ENCODE results near the gene ZNF497. TPM values are rescaled to one million over a fixed set of nuclear protein-coding genes. Genes with fewer than 3 reads are reported as not detected.
A peak's percentile ranks its signal among the peaks of the same experiment; 100 is the strongest.
"Not testable (repeated sequence)": the region's sequence is repeated elsewhere in the genome, so short reads cannot be mapped to it uniquely, and the experiment has no call there.

Gene ZNF497
- polyA plus RNA-seq, 1 experiment = 0.06 TPM

DNA sequence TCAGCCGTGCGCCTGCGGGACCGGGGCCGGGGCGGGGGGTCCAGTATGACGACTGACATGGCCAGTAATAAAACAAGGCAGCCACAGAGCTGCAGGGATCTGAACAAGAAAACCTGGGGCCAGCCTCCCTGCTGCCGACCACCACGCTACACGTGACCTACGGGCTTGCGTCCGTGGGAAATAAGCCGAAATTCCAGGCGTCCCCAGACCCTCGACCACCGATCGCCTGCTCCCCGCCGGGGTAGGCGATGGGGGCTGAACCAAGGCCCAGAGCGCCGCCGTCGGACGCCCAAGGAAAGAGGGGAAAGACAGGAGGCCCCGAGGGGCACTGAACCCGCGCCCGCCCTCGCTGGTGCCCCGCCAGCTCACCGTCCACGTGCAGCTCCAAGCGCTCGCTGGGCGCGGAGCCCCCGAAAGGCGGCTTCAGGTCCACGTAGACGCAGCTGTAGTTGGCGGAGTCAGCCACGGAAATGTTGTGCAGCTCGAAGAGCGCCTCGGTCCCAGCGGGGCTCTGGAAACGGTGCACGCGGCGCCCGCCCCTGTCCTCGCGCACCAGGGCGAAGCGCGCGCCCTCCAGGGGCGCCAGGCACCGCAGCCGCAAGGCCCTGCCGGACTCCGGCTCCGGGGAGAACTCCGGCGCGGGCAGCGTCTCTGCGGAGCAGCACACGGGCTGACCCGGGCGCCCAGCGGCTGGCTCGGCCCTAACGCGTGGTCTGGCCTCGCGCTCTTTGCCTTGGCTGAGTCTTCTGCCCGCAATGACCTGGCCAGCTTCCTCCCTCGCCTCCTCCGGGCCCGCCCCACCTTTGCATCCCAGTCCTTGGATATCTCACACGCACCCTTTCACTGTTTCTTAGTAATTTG, 12.3 kb downstream of the ZNF497 start:
- TF ChIP-seq CTCF (IDR thresholded peaks at IDR 0.05; ENCODE audit: low read depth, low read length) = no peak
- POLR2A ChIA-PET = no interaction called here
- DNase-seq (ENCODE audit: low read depth, low spot score) = no peak
- H3K27ac ChIP-seq (ENCODE audit: low read depth, low read length) = no peak overlapping the region
- peaks cover 22% of the 10 kb centered on the region; the same call in 1 of the 2 replicates for H3K9me3 ChIP-seq (ENCODE audit: control insufficient read depth, insufficient read depth, low read length)
- H3K4me3 ChIP-seq (ENCODE audit: low read depth, low read length) = no peak overlapping the region
- CTCF ChIA-PET = no interaction called here
- peaks cover 2% of the 10 kb centered on the region for H3K27me3 ChIP-seq (ENCODE audit: control insufficient read depth, insufficient read depth, low read length)

- ChIA-PET CTCF (no interaction called here), POLR2A (no interaction called here)
- Histone ChIP-seq H3K4me3 (ENCODE audit: low read depth, low read length) (no peak overlapping the region), H3K27me3 (ENCODE audit: control insufficient read depth, insufficient read depth, low read length) (peaks cover 2% of the 10 kb centered on the region), H3K27ac (ENCODE audit: low read depth, low read length) (no peak overlapping the region), H3K9me3 (ENCODE audit: control insufficient read depth, insufficient read depth, low read length) (peaks cover 22% of the 10 kb centered on the region; the same call in 1 of the 2 replicates)
- DNase-seq (ENCODE audit: low read depth, low spot score) = no peak
- no peak for TF ChIP-seq CTCF (IDR thresholded peaks at IDR 0.05; ENCODE audit: low read depth, low read length)
Measured at GRCh38 chr19:58349590-58349989, 13.0 kb downstream of the ZNF497 start.

DNA sequence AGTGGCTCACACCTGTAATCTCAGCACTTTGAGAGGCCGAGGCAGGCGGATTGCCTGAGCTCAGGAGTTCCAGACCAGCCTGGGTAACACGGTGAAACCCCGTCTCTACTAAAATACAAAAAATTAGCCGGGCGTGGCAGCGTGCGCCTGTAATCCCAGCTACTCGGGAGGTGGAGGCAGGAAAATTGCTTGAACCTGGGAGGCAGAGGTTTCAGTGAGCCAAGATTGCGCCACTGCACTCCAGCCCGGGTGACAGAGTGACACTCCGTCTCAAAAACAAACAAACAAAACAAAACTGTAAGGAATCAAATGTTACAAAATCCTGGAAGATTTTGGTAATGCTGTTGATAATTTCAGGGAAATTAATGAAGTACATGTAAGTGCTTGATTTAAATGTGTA, 14.5 kb downstream of the ZNF497 start:
- not testable (repeated sequence) for H3K27ac ChIP-seq (ENCODE audit: low read depth, low read length); H3K27me3 ChIP-seq (ENCODE audit: control insufficient read depth, insufficient read depth, low read length); DNase-seq (ENCODE audit: low read depth, low spot score)
- peaks cover 22% of the 10 kb centered on the region; the same call in 1 of the 2 replicates for H3K9me3 ChIP-seq (ENCODE audit: control insufficient read depth, insufficient read depth, low read length)
- ChIA-PET POLR2A (interaction anchor here (0.6 to 2.9 kb wide), 7 partner anchors 8 to 43 kb away, joined by 3 to 17 read pairs (median 5); partner anchors contain the start of genes ERVK3-1, ZNF497, ZNF837 and ZSCAN22), CTCF (interaction anchor here (1.0 kb wide), 2 partner anchors 9 to 115 kb away, joined by 3 to 4 read pairs; no protein-coding TSS in a partner anchor)
- peak overlapping the region; percentile 83 for H3K4me3 ChIP-seq (ENCODE audit: low read depth, low read length)

- peak overlapping the region; percentile 83 for H3K4me3 ChIP-seq (ENCODE audit: low read depth, low read length)
- no peak for DNase-seq (ENCODE audit: low read depth, low spot score)
- H3K27me3 ChIP-seq (ENCODE audit: control insufficient read depth, insufficient read depth, low read length) = no peaks in the 10 kb centered on the region
- no peak for TF ChIP-seq CTCF (IDR thresholded peaks at IDR 0.05; ENCODE audit: low read depth, low read length)
- H3K9me3 ChIP-seq (ENCODE audit: control insufficient read depth, insufficient read depth, low read length) = peaks cover 22% of the 10 kb centered on the region; the same call in 1 of the 2 replicates
- peak overlapping the region; percentile 31 for H3K27ac ChIP-seq (ENCODE audit: low read depth, low read length)
- POLR2A ChIA-PET = interaction anchor here (0.6 to 2.9 kb wide), 6 partner anchors 9 to 42 kb away, joined by 3 to 17 read pairs (median 6); partner anchors contain the start of genes ERVK3-1, ZNF497, ZNF837 and ZSCAN22
- CTCF ChIA-PET = interaction anchor here (1.0 kb wide), 2 partner anchors 8 to 116 kb away, joined by 3 to 4 read pairs; no protein-coding TSS in a partner anchor
Measured at GRCh38 chr19:58346961-58347929, 15.3 kb downstream of the ZNF497 start.

- DNase-seq (ENCODE audit: low read depth, low spot score) = no peak
- ChIA-PET POLR2A (interaction anchor here (2.8 kb wide), 1 partner anchor 19 kb away, joined by 9 read pairs; the partner anchor contains the start of gene ZSCAN22), CTCF (no interaction called here)
- H3K27me3 ChIP-seq (ENCODE audit: control insufficient read depth, insufficient read depth, low read length) = no peaks in the 10 kb centered on the region
- H3K4me3 ChIP-seq (ENCODE audit: low read depth, low read length) = no peak overlapping the region
- H3K9me3 ChIP-seq (ENCODE audit: control insufficient read depth, insufficient read depth, low read length) = peaks cover 12% of the 10 kb centered on the region; the same call in 1 of the 2 replicates
- TF ChIP-seq CTCF (IDR thresholded peaks at IDR 0.05; ENCODE audit: low read depth, low read length) = no peak
- no peak overlapping the region for H3K27ac ChIP-seq (ENCODE audit: low read depth, low read length)
Measured at GRCh38 chr19:58345558-58345957, 17.0 kb downstream of the ZNF497 start.

All from AG04450 (cell line).